Esophagus muscularis mucosa (tissue), 4 donors: Measurements from ENCODE around the gene TMEM144. TPM values are rescaled to one million over a fixed set of nuclear protein-coding genes. Genes with fewer than 3 reads are reported as not detected.

Experiments
- DNase-seq: peaks from one replicate; pipeline ENCODE4 v3.0.0-alpha.2; 2017; ENCODE audit errors: extremely low spot score
- H3K27ac ChIP-seq, 4 donors: fragments of 200-600 bp; sonication (generic); replicated peaks in 1 of 4; 1 replicate in 3 of 4; 2 replicates in 1 of 4; pipeline ENCODE4 v1.5.1; 2016 to 2019; ENCODE audit warnings: mild to moderate bottlenecking in 1 of 4
- H3K27me3 ChIP-seq, 4 donors: fragments of 200-600 bp; sonication (generic); one replicate each; pipeline versions ENCODE4 v1.5.1 to v1.6.0; 2016 to 2019
- H3K36me3 ChIP-seq, 4 donors: fragments of 200-600 bp; sonication (generic); one replicate each; pipeline ENCODE4 v1.5.1; 2016 to 2019
- H3K4me1 ChIP-seq, 4 donors: fragments of 200-600 bp; sonication (generic); one replicate each; pipeline ENCODE4 v1.5.1; 2016 to 2019
- H3K4me3 ChIP-seq, 4 donors: fragments of 200-600 bp; sonication (generic); 1 replicate in 2 of 4; 2 replicates in 2 of 4; pipeline ENCODE4 v1.5.1; 2016 to 2019; ENCODE audit warnings: mild to moderate bottlenecking in 4 of 4, moderate library complexity in 1 of 4
- H3K9me3 ChIP-seq, 4 donors: fragments of 200-600 bp; sonication (generic); 1 replicate in 3 of 4; 2 replicates in 1 of 4; pipeline ENCODE4 v1.5.1; 2016 to 2019
- EP300 ChIP-seq: sonication (generic); formaldehyde crosslinking; IDR thresholded peaks from one replicate; pipeline ENCODE4 v1.6.1; 2017; ENCODE audit warnings: antibody characterized with exemption
- POLR2A ChIP-seq: fragments of 450-650 bp; IDR thresholded peaks from one replicate; pipeline ENCODE4 v1.6.1; 2017; ENCODE audit warnings: antibody characterized with exemption, moderate library complexity, mild to moderate bottlenecking, low read depth
- POLR2AphosphoS5 ChIP-seq, 2 donors: sonication (generic); formaldehyde crosslinking; IDR thresholded peaks; one replicate each; pipeline ENCODE4 v1.6.1; 2017; ENCODE audit warnings: antibody characterized with exemption in 2 of 2
- WGBS: methylation state at CpG from one replicate; pipeline ENCODE4 v1.1.5; 2018; 5-methylcytosine and 5-hydroxymethylcytosine counted together
- intact Hi-C: fragments of 100-400 bp; cut with DNase I; formaldehyde crosslinking; loops from one replicate; pipeline ENCODE4 v1.15.1; 2023
- total RNA-seq, 4 donors: library from RNA; depleted of rRNA; stranded (reverse); fragments of >200 nt; gene quantifications; one replicate each; pipeline versions ENCODE4 v1.1.0 to v1.2.1, GENCODE V29; 2016
- TF ChIP-seq, protein P1 (sequence below), 3 experiments: fragments of 200-600 bp in 2 of 3; fragments of 450-650 bp in 1 of 3; sonication (generic) in 2 of 3; IDR thresholded peaks; one replicate each; pipeline ENCODE4 v1.5.1; 2017 to 2019; ENCODE audit warnings: antibody characterized with exemption in 3 of 3, mild to moderate bottlenecking in 2 of 3, moderate library complexity in 1 of 3

The TMEM144 gene
- total RNA-seq, 4 donors from 2014 or later, result 1.3 to 3.3 (median 2.7) TPM

DNA sequence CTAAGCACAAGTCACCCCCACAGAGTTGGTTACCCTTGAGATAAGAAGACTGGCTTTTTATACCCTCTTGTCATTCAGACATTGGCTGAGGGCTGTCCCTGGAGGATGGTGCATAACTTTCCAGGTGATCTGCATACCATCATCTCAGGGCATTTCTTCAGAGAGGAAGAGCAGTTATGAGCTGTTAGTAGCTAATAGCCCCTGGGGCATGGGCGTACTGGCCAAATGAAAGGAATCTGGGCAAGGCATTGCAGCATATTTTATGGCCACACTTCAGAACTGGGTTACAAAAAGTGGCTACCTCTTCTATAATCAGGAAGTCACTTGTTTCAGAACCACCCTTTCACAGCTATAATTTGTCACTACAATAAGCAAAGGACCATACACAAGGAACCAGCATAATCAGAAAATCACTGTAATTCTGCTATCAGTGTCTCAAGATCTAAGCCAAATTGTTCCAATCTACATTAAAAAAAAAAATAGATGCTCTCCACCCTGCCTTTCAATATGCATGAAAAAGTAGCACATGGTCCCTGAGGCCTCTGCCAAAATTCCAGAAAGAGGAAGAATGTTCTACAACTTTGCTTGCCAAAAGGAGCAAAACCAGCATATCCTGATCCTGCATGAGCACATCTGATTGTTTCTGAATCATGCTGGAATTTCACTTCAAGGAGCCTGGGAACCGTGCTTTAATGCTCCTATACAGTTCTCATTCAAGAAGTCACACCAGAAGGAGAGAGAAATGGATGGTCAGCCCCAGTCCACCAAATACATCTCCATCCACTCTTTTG, 92.0 kb downstream of the TMEM144 start:
- intact Hi-C loops, result no loop called here
- DNase-seq, result no peak
- H3K27ac ChIP-seq, result no peak overlapping the region
- no peaks in the 10 kb centered on the region for H3K36me3 ChIP-seq
- TF ChIP-seq EP300, result no peak
- TF ChIP-seq POLR2AphosphoS5 (IDR thresholded peaks at IDR 0.05), result no peak
- no peak for TF ChIP-seq POLR2A
- TF ChIP-seq, protein P1, sequence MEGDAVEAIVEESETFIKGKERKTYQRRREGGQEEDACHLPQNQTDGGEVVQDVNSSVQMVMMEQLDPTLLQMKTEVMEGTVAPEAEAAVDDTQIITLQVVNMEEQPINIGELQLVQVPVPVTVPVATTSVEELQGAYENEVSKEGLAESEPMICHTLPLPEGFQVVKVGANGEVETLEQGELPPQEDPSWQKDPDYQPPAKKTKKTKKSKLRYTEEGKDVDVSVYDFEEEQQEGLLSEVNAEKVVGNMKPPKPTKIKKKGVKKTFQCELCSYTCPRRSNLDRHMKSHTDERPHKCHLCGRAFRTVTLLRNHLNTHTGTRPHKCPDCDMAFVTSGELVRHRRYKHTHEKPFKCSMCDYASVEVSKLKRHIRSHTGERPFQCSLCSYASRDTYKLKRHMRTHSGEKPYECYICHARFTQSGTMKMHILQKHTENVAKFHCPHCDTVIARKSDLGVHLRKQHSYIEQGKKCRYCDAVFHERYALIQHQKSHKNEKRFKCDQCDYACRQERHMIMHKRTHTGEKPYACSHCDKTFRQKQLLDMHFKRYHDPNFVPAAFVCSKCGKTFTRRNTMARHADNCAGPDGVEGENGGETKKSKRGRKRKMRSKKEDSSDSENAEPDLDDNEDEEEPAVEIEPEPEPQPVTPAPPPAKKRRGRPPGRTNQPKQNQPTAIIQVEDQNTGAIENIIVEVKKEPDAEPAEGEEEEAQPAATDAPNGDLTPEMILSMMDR (IDR thresholded peaks at IDR 0.05), result no peak
- no peaks in the 10 kb centered on the region for H3K27me3 ChIP-seq
- 70% methylated on average over 2 of the region's 2 CpGs for WGBS
- no peaks in the 10 kb centered on the region for H3K4me1 ChIP-seq
- no peak overlapping the region for H3K4me3 ChIP-seq
- H3K9me3 ChIP-seq, result no peaks in the 10 kb centered on the region

- no peak overlapping the region for H3K27ac ChIP-seq
- no peak overlapping the region for H3K4me3 ChIP-seq
- no peaks in the 10 kb centered on the region for H3K4me1 ChIP-seq
- no peak for DNase-seq
- WGBS, result 79% methylated on average over 1 of the region's 1 CpG
- no peaks in the 10 kb centered on the region for H3K36me3 ChIP-seq
- intact Hi-C loops, result no loop called here
- TF ChIP-seq EP300 (no peak), POLR2A (no peak), POLR2AphosphoS5 (IDR thresholded peaks at IDR 0.05) (no peak)
- TF ChIP-seq, protein P1 (IDR thresholded peaks at IDR 0.05), result no peak
- no peaks in the 10 kb centered on the region for H3K27me3 ChIP-seq
- peaks cover 0 to 11% (median 5%) of the 10 kb centered on the region in 4 donors for H3K9me3 ChIP-seq
These were observed 94.4 kb downstream of the TMEM144 start for GRCh38 chr4:158304694-158305093.

Other genes starting within 250 kb of the TMEM144 start
- 10 to 100 TPM; 27.5 to 45.9 (median 32.4) TPM for gene GASK1B, start 37.5 kb upstream of the TMEM144 start, total RNA-seq